ENCODE measurements around the gene BARX1.

BARX1 gene

DNA sequence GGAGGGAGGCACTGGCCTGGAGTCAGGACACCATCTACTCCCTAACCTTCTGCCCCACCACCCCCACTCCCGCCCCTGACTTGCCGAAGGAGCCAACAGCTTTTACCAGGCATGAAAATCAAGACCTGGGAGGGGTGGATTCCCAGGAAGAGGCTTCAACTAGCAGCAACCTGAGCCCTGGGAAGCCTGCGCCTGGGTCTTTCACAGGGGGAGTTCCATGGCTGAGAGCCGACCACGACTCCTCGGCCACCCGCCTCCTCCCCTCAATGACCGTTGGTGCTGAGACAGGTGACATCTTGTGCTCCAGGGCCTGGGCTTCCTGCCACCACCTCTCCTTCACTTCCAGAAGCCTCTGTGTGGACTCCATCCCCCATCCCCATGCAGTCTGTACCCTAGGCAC, 37.1 kb downstream of the BARX1 start:
- no peak overlapping the region for H3K9ac ChIP-seq (ENCODE audit: low read length)
- H3K4me3 ChIP-seq (ENCODE audit: low read length), result no peak overlapping the region
- no peaks in the 10 kb centered on the region for H3K4me1 ChIP-seq (ENCODE audit: control insufficient read depth, insufficient read depth, low read length)
- no peak overlapping the region for H3K27ac ChIP-seq (ENCODE audit: low read depth, low read length)
- H3K36me3 ChIP-seq (ENCODE audit: control insufficient read depth, insufficient read depth, low read length), result no peaks in the 10 kb centered on the region
- H3K27me3 ChIP-seq (ENCODE audit: control insufficient read depth, insufficient read depth, low read length), result no peaks in the 10 kb centered on the region

GRCh38 chr9:93917121-93917853, 37.9 kb downstream of the BARX1 start:
- no peaks in the 10 kb centered on the region for H3K36me3 ChIP-seq (ENCODE audit: control insufficient read depth, insufficient read depth, low read length)
- H3K27me3 ChIP-seq (ENCODE audit: control insufficient read depth, insufficient read depth, low read length), result no peaks in the 10 kb centered on the region
- no peak overlapping the region for H3K9ac ChIP-seq (ENCODE audit: low read length)
- no peaks in the 10 kb centered on the region for H3K4me1 ChIP-seq (ENCODE audit: control insufficient read depth, insufficient read depth, low read length)
- no peak overlapping the region for H3K27ac ChIP-seq (ENCODE audit: low read depth, low read length)
- H3K4me3 ChIP-seq (ENCODE audit: low read length), result no peak overlapping the region

- Histone ChIP-seq H3K27me3 (ENCODE audit: control insufficient read depth, insufficient read depth, low read length) (no peaks in the 10 kb centered on the region), H3K4me1 (ENCODE audit: control insufficient read depth, insufficient read depth, low read length) (no peaks in the 10 kb centered on the region), H3K27ac (ENCODE audit: low read depth, low read length) (no peak overlapping the region), H3K9ac (ENCODE audit: low read length) (no peak overlapping the region), H3K4me3 (ENCODE audit: low read length) (no peak overlapping the region), H3K36me3 (ENCODE audit: control insufficient read depth, insufficient read depth, low read length) (no peaks in the 10 kb centered on the region)
Measured at GRCh38 chr9:93916358-93916757, 38.8 kb downstream of the BARX1 start.

DNA sequence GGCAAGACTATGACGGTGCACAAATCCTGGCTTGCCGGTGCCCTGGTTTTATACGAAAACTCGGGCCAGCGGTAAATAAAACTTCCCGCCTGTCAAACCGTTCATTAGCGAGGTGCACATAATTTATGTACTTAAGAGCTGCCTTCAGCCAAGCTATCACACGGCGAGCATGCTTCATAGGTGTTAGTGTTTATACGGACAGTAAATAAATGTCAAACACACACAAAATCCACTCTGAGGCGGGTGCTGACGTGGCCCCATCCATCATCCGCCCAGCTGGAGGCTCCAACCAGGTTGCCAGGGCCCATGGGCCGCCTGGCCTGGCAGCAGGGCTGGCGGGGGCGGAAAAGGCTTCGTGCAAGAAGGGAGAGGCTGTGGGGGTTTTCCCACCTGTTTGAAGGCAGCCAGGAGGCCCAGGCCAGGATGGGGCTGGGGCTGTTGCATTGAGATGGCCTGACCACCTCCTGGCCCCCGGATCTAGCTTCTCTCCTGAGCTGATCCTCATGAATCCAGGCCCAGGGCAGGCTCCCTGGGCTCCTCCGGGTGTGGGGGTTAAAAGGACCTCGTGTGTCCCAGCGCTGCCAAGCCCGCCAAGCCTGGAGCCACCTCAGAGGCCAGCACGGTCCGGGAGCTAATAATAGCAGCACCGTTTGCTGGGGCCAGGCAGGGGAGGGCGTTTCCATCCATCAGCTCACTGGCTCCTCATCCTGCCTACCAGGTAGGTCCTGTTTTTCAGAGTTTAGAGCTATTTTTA, 43.2 kb downstream of the BARX1 start:
- Histone ChIP-seq H3K36me3 (ENCODE audit: control insufficient read depth, insufficient read depth, low read length) (no peaks in the 10 kb centered on the region), H3K9ac (ENCODE audit: low read length) (no peak overlapping the region), H3K27me3 (ENCODE audit: control insufficient read depth, insufficient read depth, low read length) (no peaks in the 10 kb centered on the region), H3K4me3 (ENCODE audit: low read length) (no peak overlapping the region), H3K4me1 (ENCODE audit: control insufficient read depth, insufficient read depth, low read length) (no peaks in the 10 kb centered on the region), H3K27ac (ENCODE audit: low read depth, low read length) (no peak overlapping the region)

DNA sequence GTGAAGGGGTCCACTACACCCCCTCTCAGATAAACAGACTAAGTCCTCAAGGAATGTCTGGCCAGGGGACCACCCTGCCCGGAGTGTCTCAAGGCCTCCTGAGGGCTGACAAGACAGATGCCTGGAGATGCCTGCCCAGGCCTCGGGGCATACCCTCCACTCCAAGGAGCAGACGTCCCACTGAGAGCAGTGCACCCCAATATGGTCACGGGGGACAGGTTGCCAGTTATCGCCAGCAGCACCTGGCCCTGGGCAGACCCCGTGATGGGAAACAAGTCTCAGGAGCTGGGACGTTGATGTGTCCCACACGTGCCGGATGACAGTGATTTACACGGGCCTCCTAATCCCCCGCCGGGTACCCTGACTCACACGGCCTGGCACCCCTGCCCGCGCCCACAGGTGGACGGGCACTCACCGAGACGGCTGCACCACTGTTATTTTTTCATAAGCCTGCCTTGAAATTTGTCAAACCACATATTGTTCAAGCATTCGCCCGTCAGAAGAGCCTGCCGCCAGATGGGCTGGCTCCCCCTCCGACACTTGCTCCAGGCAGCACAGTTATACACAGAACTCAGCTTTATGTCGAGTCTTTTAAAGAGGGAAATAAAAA, 43.9 kb downstream of the BARX1 start:
- Histone ChIP-seq H3K27ac (ENCODE audit: low read depth, low read length) (no peak overlapping the region), H3K4me3 (ENCODE audit: low read length) (no peak overlapping the region), H3K36me3 (ENCODE audit: control insufficient read depth, insufficient read depth, low read length) (no peaks in the 10 kb centered on the region), H3K4me1 (ENCODE audit: control insufficient read depth, insufficient read depth, low read length) (no peaks in the 10 kb centered on the region), H3K9ac (ENCODE audit: low read length) (no peak overlapping the region), H3K27me3 (ENCODE audit: control insufficient read depth, insufficient read depth, low read length) (no peaks in the 10 kb centered on the region)

GRCh38 chr9:93910598-93910997, 44.6 kb downstream of the BARX1 start:
- Histone ChIP-seq H3K4me3 (ENCODE audit: low read length) (no peak overlapping the region), H3K4me1 (ENCODE audit: control insufficient read depth, insufficient read depth, low read length) (no peaks in the 10 kb centered on the region), H3K36me3 (ENCODE audit: control insufficient read depth, insufficient read depth, low read length) (no peaks in the 10 kb centered on the region), H3K27me3 (ENCODE audit: control insufficient read depth, insufficient read depth, low read length) (no peaks in the 10 kb centered on the region), H3K27ac (ENCODE audit: low read depth, low read length) (no peak overlapping the region), H3K9ac (ENCODE audit: low read length) (no peak overlapping the region)

- no peak overlapping the region for H3K27ac ChIP-seq (ENCODE audit: low read depth, low read length)
- no peaks in the 10 kb centered on the region for H3K27me3 ChIP-seq (ENCODE audit: control insufficient read depth, insufficient read depth, low read length)
Measured at GRCh38 chr9:93910196-93910595, 45.0 kb downstream of the BARX1 start.

DNA sequence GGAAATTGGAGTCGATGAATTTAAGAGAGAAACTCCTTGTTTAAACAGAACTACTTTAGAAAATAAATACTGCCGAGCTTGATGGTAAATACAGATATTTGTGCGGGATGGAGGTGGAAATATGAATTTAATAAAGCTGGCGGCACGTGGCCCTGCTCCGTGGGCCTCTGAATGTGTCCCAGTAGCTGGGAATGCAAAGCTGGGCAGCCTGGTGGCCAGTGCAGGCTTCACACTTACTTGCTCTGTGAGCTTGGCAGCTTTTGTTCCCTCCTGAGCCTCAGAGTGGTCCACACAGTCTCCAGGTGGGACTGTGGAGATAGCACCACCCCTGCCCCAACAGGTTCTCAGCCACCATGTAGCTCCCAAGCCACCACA, 45.9 kb downstream of the BARX1 start:
- Histone ChIP-seq H3K4me1 (ENCODE audit: control insufficient read depth, insufficient read depth, low read length) (no peaks in the 10 kb centered on the region), H3K36me3 (ENCODE audit: control insufficient read depth, insufficient read depth, low read length) (no peaks in the 10 kb centered on the region), H3K9ac (ENCODE audit: low read length) (no peak overlapping the region), H3K27me3 (ENCODE audit: control insufficient read depth, insufficient read depth, low read length) (no peaks in the 10 kb centered on the region), H3K27ac (ENCODE audit: low read depth, low read length) (no peak overlapping the region), H3K4me3 (ENCODE audit: low read length) (no peak overlapping the region)

More at GRCh38 chr9:93910196-93910595, 45.0 kb downstream of the BARX1 start:
- H3K9ac ChIP-seq (ENCODE audit: low read length), result no peak overlapping the region
- H3K4me3 ChIP-seq (ENCODE audit: low read length), result no peak overlapping the region
- H3K4me1 ChIP-seq (ENCODE audit: control insufficient read depth, insufficient read depth, low read length), result no peaks in the 10 kb centered on the region
- no peaks in the 10 kb centered on the region for H3K36me3 ChIP-seq (ENCODE audit: control insufficient read depth, insufficient read depth, low read length)

DNA sequence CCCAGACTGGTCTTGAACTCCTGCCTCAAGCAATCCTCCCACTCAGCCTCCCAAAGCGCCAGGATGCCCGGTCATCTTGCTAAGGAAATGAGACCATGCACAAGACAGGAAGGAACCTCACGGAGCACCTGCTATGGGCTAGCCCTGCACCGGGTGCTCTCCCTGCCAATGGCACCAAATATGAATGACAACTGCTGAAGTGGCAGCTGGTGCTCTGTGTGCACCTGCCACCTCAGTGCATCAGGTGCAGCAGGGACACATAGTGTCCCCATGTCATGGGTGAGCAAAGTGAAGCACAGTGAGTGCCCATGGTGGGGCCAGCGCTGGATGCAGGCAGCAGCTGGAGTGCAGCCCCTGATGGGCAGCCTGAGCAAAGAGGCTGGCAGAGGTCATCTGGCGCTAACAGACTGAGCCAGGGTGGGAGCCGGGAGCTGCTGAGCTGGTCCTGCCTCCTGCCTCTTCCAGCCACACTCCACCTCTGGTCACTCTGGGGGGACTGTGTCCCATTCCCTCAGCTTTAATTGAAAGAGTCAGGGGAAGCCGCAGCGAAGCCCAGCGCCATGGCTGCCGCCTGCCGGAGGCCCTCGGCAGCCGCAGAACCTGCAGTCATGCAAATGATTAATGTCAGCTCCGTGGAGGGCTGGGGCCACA, 46.4 kb downstream of the BARX1 start:
- Histone ChIP-seq H3K27me3 (ENCODE audit: control insufficient read depth, insufficient read depth, low read length) (no peaks in the 10 kb centered on the region), H3K4me3 (ENCODE audit: low read length) (no peak overlapping the region), H3K9ac (ENCODE audit: low read length) (no peak overlapping the region), H3K27ac (ENCODE audit: low read depth, low read length) (no peak overlapping the region), H3K4me1 (ENCODE audit: control insufficient read depth, insufficient read depth, low read length) (no peaks in the 10 kb centered on the region), H3K36me3 (ENCODE audit: control insufficient read depth, insufficient read depth, low read length) (no peaks in the 10 kb centered on the region)

DNA sequence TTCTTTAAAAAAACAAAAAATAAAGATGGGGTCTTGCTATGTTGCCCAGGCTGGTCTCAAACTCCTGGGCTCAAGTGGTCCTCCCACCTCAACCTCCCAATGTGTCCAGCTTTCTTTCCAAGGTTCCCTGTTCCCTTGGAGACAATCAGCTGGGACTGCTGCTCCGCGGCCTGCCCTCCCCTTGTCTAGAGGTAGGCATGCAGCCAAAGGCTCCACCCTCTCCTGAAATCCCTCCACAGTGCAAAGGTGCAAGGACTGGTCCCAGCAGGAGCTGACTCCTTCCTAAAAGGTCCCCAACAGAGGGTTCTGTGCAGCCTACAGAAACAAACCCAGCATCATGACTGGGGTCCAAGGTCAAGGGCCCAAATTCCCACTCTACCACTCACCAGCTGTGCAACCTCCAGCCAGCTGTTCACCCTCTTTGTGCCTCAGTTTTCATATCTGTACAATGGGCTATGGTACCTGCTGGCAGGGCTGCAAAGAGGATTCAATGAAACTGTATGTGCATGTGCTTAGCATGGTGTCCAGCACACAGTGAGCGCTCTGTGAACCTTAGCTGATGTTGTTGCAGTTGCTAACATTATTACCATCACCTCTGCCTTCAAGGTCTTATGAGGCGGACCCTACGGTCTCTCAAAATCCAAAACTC, 47.5 kb downstream of the BARX1 start:
- Histone ChIP-seq H3K27me3 (ENCODE audit: control insufficient read depth, insufficient read depth, low read length) (no peaks in the 10 kb centered on the region), H3K36me3 (ENCODE audit: control insufficient read depth, insufficient read depth, low read length) (no peaks in the 10 kb centered on the region), H3K9ac (ENCODE audit: low read length) (no peak overlapping the region), H3K4me1 (ENCODE audit: control insufficient read depth, insufficient read depth, low read length) (no peaks in the 10 kb centered on the region), H3K4me3 (ENCODE audit: low read length) (no peak overlapping the region), H3K27ac (ENCODE audit: low read depth, low read length) (no peak overlapping the region)

DNA sequence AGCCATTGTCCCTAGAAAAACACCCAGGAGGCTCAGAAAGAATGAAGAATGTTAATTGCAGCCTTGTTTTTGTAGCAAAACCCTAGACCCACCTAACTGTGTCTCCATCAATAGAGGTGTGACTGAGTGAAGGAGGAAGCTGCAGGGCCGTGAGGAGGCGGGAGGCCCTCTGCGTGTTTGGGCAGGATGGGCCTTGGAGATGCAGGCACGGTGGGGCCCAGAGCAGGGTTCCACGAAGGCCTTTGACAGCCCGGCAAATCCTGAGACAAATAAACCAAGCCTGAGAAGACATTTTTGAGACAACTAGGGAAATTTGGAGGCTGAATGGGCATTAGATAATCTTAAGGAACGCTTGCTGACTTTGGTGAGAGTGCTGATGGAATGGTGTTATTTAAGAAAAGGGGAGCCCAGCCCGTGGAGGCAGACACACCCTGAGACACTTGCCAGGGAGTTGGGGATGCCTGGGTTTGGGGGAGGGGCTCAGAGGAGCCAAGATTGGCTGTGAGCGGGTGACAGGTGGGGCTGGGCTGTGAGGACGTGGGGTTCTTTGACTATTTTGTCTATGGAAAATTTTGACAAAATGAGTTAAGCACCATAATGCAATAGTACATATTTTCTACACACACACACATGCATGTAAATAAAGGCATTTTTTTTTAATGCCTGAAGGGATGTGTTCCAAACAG, 48.8 kb downstream of the BARX1 start:
- H3K4me1 ChIP-seq (ENCODE audit: control insufficient read depth, insufficient read depth, low read length), result no peaks in the 10 kb centered on the region
- no peaks in the 10 kb centered on the region for H3K27me3 ChIP-seq (ENCODE audit: control insufficient read depth, insufficient read depth, low read length)
- no peak overlapping the region for H3K27ac ChIP-seq (ENCODE audit: low read depth, low read length)

More for the DNA sequence above, 48.8 kb downstream of the BARX1 start:
- no peak overlapping the region for H3K9ac ChIP-seq (ENCODE audit: low read length)
- no peaks in the 10 kb centered on the region for H3K36me3 ChIP-seq (ENCODE audit: control insufficient read depth, insufficient read depth, low read length)
- H3K4me3 ChIP-seq (ENCODE audit: low read length), result no peak overlapping the region

Measured in rectal smooth muscle tissue (tissue), 1 donor.